GM18870 (cell line): Measurements from ENCODE around the gene PTPRT.

ENCODE experiments used
- ATAC-seq: cut with Tn5 transposase; IDR thresholded peaks from one replicate; pipeline ENCODE4 v1.9.1; 2021; ENCODE audit warnings: moderate library complexity; ENCODE audit not compliant: unreplicated experiment

The PTPRT gene

DNA sequence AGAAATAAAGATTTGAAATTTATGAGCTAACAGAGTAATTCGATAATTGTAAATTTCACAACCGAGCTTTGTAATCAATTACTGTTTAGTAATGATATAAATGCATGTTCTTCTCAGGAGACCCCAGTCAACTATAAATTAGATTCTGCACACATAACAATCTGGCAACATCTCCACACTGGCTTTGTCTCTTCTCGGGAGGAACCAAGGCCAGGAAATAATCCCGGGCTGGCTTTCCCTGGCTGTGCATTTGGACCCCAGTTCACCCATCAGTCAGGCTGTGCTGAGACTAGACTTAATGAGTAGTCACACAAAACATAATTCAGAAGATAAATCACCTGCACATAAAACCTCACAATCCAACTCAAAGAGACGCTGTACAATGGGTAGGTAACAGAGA, 65.5 kb downstream of the PTPRT start:
- ATAC-seq, result no peak

DNA sequence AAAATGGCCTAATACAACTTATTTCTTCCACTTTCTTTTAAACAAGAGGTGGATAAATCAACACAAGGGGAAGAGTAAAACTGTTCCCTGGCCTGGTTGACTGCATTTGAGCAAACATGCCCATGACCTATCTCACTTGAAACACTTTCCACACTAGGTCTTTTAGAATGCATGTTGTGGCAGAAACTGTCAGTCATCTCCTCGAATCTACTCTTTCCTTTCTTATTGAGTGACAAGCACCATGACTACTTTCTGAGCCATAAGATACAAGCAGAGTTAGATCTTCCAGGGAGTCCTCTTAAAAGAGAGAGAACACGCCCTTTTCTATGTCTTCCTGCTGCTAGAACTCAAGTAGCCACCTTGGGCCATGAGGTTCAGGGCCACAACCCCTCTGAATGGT, 66.5 kb downstream of the PTPRT start:
- ATAC-seq, result no peak

DNA sequence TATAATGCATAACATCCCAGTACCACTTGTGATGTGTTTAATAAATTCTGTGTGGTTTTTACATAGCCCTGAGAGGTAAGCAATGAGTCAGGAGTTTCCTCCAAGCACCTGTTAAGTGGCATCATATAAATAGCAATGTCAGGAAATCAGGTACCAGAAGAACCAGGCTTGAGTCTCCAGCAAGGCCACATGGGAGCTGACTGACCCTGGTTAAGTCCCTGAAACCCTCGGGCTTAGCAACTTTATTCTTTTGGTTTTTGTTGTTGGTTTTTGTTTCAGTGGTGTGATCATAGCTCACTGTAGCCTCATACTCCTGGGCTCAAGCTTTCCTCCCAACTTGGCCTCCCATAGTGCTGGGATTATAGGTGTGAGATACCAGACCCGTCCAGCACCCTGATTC, 70.0 kb downstream of the PTPRT start:
- ATAC-seq, result no peak

GRCh38 chr20:43102394-43102793, 87.3 kb downstream of the PTPRT start:
- ATAC-seq, result no peak

- no peak for ATAC-seq
Observed at GRCh38 chr20:43096931-43097260, 92.8 kb downstream of the PTPRT start.

DNA sequence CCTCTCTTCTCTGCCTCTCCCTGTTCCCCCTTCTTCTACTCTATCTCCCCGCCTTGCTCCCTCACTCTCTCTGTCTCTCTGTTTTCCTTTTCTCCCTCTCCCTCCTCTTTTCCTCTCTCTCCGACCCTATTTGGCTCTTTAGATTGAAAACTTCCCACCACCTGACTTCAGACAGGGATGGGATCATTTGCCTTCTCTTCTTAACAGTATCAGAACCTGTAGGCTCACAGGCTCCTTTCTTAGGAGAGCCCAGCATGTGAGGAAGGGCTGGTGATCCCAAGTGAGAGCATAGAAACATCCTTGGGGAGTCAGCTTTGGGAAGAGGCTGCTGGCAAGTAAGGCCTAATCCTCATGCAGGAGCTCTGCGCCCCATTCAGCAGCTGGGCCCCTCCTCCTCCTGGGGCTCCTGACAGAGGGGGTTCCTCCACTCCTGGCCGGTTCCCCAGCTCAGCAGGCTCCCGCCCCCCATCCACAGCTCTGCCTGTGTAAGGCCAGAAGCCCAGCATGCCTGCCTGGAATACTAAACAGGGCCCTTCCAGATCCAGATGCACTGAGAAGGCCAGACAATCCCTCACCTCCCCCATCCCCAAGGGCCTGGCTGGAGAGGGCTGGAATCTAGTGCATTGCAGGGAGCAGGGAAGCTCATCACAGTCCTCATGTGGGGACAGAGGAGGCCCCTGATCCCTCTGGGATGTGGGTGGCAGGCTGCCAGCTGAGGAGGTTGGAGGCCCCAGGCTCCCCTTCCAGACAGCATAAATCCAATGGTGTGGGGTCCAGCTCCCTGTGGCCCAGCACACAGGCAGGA, 93.4 kb downstream of the PTPRT start:
- ATAC-seq, result no peak

DNA sequence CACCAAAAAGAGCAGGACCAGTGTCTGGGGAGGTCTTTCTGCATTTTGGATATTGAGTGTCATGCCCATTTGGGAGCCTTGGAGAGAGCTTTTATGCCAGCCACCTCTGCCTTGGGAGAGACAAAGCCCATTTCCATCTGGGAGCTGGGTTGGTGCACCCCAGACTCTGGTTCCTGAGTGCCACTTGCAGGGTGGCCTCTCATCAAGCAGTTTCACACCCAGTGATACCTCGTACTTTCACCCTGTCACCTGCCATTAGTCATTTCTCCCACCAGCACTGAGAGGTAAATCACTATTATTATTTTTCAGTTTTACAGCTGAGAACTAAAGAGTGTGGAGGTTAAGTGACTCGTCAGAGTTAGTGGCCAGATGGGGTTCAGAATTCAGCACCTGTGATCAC, 94.7 kb downstream of the PTPRT start:
- no peak for ATAC-seq

GRCh38 chr20:43092386-43093088, 97.2 kb downstream of the PTPRT start:
- ATAC-seq, result no peak

DNA sequence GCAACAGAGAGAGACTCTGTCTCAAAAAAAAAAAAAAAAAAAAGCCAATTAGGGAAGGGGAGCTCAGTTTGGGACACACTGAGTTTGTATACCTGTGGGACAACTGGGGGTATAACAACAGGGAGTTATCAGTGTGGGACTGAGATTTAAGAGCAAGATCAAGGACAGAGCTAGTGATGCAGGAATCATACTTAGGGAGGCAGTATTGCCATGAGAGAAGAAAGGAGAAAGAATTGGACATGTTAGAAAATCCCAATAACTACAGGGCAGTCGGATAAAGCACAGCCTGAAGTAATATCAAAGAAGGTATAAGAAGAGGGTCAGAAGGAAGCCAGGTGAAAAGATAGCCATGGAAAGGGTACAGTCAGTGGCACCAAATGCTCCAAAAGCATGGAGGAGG, 121.2 kb downstream of the PTPRT start:
- no peak for ATAC-seq

DNA sequence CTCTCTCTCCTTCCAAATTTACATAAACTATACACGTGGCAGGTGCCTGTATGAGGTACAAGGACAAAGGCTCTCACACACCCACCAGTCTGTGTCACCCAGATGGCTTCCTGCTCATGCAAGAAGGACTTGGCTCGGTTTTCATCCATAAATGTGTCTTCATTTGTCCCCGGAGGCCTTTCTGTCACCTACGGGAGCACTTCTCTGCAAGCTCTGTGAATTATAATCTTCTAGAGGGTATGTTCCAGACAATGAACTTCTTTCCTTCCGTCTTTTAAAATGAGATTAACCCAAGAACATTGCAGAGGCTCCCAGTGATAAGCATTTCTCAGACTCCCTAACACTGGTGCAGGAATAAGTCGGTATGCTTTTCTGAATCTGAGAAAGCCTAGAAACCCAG, 123.6 kb downstream of the PTPRT start:
- no peak for ATAC-seq

GRCh38 chr20:43065299-43065698, 124.4 kb downstream of the PTPRT start:
- ATAC-seq, result no peak

DNA sequence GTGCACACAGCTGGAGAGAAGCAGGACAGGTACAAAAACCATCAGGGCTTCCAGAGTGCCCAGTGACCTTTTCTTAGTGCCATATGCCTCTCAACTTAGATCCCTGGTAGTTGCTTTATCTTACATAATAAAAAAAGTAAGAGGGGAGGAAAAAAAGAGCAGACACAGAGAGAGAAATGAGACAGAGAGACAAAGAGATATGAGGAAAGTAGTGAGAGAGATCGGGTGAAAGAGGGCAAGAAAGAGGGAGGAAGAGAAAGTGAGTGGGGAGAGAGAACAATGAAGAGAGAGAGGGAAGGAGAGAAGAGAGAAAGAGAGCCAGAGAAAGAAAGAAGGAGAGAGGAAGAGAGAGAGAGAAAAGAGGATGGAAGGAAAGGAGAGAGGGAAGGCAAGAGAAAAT, 131.6 kb downstream of the PTPRT start:
- ATAC-seq, result no peak

- no peak for ATAC-seq
Observed at GRCh38 chr20:43057317-43057716, 132.4 kb downstream of the PTPRT start.

DNA sequence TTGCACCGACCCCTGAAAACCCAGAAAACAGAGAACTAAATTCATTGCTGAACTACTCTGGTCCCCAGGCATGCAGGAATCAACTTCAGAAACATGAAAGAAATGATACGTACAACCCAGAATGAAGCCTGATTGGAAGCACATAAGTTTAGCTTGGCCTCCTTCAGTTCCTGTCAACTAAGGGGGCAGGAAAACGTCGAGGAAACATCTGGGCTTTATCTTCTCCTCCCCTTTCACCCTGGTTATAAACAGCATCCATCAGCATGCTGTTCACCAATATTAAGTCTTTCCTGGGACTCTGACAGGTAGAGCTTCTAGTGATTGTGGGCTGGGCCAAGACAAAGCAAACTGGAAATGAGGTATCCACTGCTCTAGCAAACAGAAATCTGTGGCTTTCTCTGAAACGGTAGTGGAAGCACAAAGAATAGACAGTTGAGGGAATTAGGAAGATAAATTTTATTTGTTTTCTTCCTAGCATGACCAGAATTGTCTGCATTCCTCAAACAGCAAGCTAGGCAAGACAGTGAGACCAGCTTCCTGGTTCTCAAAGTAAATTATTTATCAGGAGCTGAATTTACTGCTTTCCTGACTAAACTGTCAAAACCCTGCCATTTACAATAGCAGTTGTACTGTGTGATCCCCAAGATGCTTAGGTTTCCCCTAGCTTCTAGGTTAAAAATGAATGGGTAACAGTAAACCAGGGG, 134.4 kb downstream of the PTPRT start:
- ATAC-seq, result no peak

- no peak for ATAC-seq
Observed at GRCh38 chr20:43052532-43052931, 137.2 kb downstream of the PTPRT start.

DNA sequence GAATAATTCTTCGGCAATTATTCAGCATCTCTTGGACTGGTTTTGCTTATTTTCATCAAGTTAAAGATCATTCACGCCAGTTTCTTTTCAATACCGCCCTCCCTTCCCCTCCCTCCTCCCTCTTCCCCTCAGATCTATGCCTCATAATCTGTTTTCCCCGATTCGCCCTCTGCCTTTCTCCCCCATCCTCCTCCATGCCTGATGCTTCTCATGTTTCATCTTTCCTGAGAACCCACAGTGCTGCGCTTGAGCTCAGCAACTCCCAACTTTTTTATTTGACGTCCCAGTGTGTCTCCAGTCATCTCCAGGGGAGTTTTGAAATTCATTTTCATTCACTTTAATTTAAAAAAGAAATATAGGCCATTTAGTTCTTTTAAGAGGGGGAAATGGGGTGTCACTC, 142.7 kb downstream of the PTPRT start:
- no peak for ATAC-seq

DNA sequence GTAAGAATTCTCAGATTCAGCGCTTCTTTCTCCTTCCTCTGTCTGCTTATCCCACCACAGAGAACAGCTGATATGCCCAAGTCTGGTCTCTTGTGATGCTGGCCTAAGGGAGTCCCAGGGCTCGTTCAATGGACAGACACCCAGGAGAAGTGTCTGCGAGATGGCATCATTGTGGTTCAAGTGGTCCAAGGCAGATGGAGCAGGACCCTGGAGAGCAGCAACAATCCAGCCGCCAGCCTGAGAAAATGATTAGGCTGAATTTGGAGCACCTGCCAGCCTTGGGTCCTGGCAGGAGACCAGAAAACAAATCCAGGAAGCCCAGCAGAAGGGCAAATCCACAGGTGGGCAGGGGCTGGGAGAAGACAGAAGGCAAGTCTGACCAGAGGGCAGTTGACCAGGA, 145.8 kb downstream of the PTPRT start:
- no peak for ATAC-seq

GRCh38 chr20:43040427-43040826, 149.3 kb downstream of the PTPRT start:
- ATAC-seq, result no peak

- ATAC-seq, result no peak
Observed at GRCh38 chr20:43037605-43038309, 151.9 kb downstream of the PTPRT start.

GRCh38 chr20:43034981-43035724, 154.6 kb downstream of the PTPRT start:
- no peak for ATAC-seq

DNA sequence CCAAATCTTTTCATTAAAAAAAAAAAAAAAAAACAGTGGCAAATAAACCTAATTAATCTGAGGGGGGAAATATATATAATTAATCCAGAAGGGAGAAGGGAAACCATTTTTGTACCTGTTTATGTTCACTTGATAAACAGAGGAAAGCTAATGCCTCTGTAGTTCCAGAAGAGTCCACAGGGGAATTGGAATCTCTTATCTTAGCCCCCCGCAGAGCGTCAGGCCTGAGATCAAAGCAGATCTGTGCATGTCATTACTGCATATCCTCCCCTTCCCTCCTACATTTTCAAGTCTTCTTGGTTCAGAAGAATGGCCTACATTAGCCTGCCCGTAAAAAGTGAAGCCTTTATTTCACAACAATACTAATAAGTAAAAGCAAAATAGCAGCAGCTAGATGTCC, 157.2 kb downstream of the PTPRT start:
- ATAC-seq, result no peak
